Subcutaneous adipose tissue (tissue), 4 donors: ENCODE results near the gene MSI2. TPM values are rescaled to one million over a fixed set of nuclear protein-coding genes. Genes with fewer than 3 reads are reported as not detected.

Experiments used
- CTCF ChIP-seq: fragments of 450-650 bp; IDR thresholded peaks from one replicate; pipeline ENCODE4 v1.5.1; 2016; ENCODE audit warnings: low read depth, mild to moderate bottlenecking, control low read depth, antibody characterized with exemption, moderate library complexity
- total RNA-seq, 4 donors: library from RNA; depleted of rRNA; stranded (reverse); fragments of >200 nt; gene quantifications; one replicate each; pipeline ENCODE4 v1.1.0, GENCODE V29; 2016

MSI2 gene
- total RNA-seq, 4 donors from 2014 or later, result 9.5 to 12.9 (median 10.9) TPM

GRCh38 chr17:57514614-57515013 lies 258.3 kb downstream of the MSI2 start:
- no peak for TF ChIP-seq CTCF

GRCh38 chr17:57515662-57516211 lies 259.4 kb downstream of the MSI2 start:
- TF ChIP-seq CTCF, result no peak

- TF ChIP-seq CTCF, result no peak
These were observed 260.2 kb downstream of the MSI2 start for GRCh38 chr17:57516290-57517230.

- no peak for TF ChIP-seq CTCF
These were observed 260.9 kb downstream of the MSI2 start for GRCh38 chr17:57517273-57517631.

GRCh38 chr17:57517632-57518456 lies 261.5 kb downstream of the MSI2 start:
- TF ChIP-seq CTCF, result no peak

DNA sequence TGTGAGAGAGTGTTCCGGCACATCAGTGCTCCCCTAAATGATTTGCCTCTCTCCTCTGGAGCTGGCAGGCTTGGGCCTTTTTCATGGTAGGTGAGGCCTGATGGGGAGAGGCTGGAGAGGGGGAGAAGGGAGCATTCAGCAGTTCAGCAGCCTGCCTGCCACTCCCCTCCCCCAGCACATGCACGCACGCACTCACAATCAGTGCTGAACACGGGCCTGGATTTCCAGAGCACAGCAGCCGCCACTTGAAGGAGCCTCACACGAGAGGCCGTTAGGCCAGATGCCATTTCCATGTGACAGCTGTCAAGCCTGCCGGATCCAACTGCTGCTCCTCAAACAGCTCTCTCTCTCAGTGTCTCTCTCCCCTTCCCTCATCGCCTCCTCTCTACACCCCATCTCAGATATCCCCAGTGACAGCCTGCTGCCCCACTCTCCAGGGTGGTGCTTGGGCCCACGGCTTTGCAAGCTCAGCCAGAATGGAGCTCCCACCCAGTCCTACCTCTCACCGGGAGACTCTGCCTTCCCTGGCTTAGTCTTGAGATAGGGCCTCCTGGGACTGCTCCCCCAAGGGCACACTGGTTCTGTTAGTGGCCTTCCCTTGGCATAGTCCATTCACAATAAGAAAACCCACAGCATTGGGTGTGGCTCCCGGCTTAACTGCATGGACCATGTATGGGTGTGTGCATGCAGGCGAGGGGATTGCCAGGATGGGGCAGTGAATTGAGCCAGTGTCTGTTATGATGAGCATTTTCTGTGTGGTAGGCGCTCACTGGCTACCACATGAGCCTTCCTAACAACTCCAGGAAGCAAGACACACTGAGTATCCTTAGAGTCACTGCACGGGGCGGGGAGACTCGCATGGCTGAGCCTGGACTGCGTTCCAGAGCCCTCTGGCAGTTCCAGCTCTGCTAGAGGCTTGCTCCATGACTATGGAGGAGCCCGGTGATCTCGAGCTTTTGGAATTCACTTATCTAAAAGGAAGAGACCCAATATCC lies 262.6 kb downstream of the MSI2 start:
- TF ChIP-seq CTCF, result no peak
